GM18502 (cell line): ENCODE results near the gene NR2C2AP.
"Not testable (repeated sequence)": the region's sequence is repeated elsewhere in the genome, so short reads cannot be mapped to it uniquely, and the experiment has no call there.

Source experiments
- ATAC-seq: cut with Tn5 transposase; IDR thresholded peaks from one replicate; pipeline ENCODE4 v1.9.1; 2021; ENCODE audit warnings: mild to moderate bottlenecking; ENCODE audit not compliant: unreplicated experiment, poor library complexity

Gene NR2C2AP

DNA sequence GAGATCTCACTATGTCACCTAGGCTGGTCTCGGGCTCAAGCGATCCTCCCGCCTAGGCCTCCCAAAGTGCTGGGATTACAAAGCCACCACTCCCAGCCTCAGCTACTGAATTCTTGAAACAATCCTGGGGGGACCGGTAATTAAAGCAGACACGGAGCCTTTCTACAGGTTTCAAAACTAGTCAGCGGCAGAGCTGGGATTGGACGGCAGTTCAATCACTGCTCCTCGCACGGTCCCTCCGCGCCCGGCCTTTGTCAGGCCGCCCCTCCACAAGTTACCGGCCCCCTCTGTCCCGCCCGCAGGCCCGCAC, 11.5 kb downstream of the NR2C2AP start:
- ATAC-seq: no peak

DNA sequence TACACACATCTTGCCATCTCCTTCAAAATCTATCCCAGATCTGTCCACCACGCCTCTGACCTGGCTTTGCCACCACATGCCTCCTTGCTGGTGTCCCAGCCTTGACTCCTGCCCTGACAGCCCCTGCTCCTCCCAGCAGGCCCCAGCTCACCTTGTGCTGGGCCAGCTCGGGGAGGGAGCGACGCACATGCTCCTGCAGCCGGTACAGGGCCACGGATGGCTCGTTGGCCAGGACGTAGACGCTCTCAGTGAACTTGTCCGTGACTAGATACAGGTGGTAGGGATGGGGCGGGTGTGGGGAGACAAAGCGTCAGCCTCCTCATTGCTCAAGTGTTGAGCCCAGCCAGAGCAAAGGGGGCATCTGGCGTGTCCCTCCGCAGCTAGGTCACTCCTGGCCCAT, 16.5 kb downstream of the NR2C2AP start:
- no peak for ATAC-seq

DNA sequence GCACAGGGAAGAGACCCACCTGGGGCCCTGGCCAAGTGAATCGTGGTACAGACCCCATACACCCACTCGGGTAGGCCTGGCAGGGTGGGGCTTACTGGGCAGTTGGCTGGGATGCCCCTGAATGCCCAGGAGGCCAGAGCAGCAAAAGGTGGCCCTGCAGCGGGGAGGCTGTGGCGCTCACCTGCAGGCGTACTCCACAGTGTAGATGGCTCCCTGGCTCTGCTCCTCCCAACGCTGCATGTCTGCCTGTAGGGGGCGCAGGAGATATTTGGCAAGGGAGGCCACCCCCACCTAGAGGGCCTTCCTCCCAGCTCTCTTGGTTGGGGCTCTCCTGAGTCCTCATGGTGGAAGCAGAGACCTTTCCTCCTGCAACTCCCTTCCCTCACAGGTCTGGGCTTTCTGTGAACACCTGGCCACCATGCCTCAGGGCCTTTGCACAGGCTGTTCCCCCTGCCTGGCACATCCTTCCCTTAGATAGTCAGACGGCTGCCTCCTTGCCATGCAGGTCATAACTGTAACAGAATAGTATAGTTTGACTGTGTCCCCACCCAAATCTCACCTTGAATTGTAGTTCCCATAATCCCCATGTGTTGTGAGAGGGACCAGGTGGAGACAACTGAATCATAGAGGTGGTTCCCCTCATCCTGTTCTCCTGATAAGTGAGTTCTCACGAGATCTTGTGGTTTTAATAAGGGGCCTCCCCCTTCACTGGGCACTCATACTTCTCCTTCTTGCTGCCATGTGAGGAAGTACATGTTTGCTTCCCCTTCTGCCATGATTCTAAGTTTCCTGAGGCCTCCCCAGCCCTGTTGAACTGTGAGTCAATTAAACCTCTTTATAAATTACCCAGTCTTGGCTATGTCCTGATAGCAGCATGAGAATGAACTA, 17.1 kb downstream of the NR2C2AP start:
- ATAC-seq: no peak

DNA sequence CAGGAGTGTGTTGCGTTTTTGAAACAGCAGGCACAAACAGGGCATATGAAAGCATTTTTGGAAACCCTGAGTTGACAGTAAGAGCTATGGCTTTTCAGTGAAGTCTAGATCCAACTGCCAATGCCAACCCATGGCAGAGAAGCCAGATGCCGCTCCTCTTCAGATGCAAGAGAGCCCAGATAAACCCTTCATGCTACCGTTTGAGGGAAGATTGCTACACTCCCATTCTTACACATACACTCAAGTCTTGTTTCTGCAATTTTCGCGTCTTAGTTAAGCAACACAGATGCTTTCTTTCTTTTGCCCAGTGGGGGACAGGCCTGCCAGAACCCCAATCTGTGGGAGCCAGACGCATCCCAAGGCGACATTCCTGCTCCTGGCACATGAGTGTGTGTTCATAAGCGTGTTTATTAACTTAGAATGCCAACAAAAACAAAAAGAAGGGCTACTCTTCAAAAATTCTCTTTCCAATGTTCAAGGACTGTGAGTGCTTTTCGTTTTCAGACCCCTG, 21.7 kb downstream of the NR2C2AP start:
- ATAC-seq: no peak

DNA sequence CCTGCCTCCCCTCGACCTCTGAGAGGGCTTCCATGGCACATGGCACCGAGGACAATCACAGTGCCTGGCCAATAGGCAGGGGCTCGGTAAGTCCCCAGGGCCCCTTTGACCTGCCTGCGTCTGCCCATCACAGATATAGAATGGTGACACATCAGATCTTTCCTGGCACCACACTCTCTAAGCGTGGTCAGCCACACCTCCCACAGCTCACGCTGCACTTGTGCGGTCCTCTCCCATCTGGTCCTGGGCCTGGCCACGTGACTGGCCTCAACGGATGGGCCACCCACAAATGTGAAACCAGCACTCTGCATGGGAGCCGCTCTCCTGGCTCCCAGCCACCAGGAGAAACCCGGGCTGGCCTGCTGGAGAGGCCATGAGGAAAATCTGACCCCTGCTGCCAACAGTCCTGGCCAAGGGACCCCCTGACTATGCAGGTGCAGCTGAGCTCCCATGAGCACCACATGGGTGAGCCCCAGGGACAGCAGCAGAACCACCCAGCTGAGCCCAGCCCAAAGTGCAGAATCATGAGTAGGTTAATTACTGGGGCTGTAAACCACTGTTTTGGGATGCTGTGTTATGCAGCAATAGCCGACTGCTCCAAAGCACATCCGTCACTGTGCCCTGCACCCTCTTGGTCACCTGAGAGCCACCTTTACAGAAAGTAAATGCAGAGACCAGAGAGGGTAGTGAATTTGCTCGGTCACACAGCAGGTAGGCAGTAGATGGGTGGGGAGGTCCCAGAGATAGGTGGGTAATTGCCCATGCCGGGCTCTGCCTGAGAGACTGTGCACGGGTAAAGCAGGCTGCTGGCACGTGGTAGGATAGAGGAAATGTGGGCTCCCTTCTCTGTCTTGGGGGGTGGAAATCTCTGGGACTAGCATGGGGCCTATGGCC, 23.4 kb downstream of the NR2C2AP start:
- no peak for ATAC-seq

DNA sequence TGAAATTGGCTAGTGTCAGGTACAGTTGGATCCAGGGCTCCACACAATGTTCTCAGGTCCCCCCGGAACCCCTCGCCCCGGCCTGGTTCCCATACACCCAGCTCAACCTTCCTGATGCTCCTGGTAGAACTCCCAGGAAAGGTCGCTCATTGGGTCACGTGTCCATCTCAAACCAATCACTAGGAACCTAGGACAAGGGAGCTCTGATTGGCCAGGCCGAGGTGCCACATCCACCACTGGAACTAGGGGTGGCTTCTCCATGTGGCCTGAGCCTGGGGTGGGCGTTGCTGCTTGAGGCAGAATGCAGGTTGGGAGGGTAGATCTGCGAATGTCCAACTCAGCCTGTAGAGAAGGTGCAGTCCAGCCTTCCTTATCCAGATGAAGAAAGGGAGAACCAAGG, 26.3 kb downstream of the NR2C2AP start:
- ATAC-seq: no peak

DNA sequence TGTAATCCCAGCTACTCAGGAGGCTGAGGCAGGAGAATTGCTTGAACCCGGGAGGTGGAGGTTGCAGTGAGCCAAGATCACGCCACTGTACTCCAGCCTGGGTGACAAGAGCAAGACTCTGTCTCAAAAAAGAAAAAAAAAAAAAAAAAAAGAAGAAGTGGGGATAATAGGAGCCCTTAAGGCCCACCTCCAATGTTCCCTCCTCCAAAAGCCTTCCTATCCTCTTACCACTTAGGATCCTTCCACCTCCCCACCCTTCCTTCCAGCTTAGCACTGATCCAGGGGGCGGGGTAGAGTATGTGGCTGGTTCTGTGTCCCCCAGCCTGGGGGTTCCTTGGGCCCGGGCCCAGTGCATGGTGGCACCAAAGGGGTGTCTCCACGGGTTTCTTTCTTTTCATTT, 30.0 kb downstream of the NR2C2AP start:
- not testable (repeated sequence) for ATAC-seq

DNA sequence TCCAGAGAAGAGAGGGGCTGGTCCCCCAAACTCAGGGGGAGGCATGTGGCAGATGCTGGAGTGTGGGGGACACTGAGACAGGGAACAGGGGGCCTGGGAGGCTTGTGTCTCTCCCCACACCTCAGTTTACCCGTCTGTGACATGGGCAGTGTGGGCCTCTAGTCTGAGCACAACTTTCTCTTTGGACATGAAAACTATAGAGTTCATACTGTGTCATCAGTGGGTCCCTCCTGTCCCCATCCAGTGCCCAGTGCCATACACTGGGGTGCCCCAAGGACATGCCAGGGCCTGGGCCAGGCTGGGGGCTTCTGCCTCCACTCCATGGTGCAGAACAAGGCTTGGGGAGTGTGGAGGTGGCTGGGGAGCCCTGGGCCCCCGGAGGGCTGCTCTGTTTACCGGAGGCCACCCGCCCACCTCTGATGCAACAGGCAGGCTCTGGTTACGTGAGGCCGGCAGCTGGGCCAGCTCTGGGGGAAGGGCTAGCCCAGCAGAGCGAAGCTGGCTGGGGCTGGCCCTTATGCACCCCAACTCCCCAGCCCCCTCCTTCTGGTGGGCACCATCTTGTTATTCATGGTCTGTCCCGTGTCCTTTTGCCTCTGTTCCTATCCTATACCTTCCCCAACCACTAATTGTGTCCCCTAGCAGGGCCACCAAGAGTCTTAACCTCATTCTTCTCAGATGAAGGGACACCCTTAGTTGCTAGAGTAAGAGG, 31.2 kb downstream of the NR2C2AP start:
- ATAC-seq: no peak

DNA sequence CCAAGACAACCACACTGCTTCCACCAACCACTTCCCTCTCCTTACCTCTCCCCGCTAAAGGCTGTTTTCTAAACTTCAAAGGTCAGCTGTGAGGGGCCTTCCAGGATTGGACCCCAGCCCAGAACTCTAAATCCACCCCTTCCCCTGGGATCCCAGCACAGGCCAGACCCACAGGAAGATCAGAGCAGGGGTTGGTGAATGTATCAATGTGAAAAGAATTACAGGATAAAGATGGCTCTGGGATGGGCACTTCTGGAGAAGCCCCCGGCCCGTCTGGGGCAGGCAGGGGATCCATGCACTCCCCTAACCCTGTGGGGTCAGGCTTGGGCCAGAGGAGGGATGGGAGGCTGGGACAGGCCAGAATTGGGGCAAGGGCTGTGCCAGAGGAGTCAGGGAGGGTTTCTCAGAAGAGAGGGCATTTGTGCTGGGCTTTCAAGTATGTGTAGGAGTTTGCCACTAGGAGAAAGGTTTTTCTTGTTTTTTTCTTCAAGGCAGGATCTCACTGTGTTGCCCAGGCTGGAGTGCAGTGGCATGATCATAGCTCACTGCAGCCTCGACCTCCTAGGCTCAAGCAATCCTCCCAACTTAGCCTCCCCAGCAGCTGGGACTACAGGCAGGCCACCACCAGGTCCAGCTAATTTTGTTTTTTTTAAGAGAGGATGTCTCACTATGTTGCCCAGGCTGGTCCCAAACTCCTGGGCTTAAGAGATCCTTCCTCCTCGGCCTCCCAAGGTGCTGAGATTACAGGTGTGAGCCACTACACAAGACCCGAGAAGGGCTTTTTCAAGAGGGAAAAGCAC, 32.1 kb downstream of the NR2C2AP start:
- ATAC-seq: no peak

DNA sequence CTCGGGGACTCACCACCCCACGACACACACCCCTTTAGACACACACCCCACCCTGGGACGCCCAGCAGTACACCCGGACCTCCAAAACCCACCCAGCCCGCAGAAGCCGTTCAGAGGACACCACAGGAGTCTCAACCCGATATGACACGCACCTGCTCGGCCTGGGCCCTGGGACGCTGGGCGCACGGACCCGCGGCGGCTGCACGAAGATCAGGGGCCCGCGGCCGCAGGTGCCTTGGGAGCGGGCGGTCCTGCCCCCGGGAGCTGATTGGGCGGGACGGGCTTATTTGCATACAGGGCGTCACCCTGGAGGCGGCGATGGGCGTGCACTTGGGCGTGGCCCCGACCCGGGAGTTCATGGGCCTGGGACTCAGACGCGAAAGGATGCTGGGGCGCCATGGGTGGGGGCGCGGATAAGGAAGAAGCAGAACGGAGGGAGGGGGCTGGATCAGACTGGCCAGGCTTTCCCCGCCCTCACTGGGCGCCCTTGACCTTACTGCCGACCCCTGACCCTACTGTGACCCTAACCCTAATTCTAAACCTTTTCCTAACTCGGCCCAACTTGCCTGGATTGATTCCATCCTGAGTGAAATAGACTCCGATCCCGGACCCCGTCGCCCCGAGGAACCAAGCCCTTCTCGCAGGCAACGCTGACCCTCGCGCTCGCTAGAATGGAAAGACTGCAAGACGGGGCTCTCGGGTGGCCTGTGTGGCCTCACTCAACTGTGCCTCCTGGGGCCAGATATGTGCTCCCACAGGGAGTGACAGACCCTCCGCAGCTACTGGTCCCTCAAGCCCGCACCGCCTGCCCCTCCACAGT, 33.0 kb downstream of the NR2C2AP start, which contains the start of gene MEF2B:
MEF2B (minus strand) TSS at position 211 of the 820 bp plus-strand sequence. CDS start 19,528 bp downstream, outside the sequence.
- ATAC-seq: peak; percentile 92

DNA sequence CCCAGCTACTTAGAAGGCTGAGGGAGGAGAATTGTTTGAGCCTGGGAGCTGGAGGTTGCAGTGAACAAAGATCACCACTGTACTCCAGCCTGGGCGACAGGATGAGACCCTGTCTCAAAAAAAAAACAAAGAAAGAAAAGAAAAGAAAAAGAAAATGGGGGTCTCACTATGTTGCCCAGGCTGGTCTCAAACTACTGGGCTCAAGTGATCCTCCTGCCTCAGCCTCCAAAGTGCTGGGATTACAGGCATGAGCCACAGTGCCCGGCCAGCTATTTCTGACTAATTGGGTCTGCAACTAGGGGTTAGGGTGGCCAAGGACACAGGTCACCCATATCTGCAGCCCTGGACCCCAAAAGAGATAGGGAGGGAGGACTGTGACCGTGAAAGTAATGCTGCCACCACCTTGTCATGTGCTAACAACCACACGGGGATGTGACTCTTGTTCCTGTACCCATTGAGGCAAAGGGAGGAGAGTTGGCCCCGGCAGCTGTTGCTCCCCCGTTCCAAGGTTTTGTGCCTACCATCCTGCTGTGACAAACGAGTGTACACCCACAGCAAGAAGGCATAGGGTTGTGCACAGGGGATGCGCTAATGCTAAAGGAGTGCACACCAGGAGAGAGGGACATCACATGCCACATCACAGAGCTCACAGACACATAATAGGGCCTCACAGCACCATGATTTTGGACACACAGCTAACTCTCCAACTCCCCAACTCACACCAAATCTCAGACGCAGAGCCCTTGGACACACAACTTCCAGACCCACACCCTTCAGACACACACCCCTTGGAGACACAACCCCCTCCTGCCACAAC, 33.8 kb downstream of the NR2C2AP start:
- no peak for ATAC-seq

DNA sequence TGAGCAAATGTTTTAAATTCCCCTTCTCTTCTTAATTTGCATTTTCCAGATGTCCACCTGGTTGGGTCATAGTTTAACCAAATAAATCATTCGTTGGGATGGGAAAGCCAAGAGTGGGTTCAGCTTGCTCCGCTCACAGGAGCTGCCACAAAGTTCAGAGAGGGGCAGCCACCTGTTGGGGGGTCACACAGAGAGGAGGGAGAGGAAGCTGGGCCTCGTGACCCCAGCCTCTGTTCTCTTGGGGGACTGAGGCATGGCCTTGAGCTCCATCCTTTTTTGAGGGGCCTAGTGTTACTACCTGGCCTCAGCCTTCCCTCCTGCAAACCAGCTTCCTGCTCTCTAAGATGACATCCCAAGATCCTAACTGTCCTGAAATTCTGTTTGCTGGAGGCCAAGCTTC, 35.6 kb downstream of the NR2C2AP start:
- ATAC-seq: no peak

DNA sequence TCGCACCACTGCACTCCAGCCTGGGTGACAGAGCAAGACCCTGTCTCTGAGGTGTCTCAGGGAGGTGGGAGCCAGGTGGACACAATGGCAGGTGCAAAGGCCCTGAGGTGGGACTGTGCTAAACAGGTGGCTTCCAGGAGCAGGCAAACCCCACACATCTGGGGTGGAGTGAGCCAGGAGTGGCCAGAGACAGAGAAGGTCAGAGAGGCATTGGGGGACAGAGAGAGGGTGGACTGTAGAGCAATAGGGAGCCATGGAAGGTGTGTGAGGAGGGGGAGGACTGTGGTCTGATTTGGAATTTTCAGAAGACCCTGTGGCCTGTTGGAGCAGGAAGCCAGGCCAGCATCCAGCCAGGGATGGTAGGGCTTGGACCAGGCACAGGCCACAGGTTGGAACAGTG, 37.8 kb downstream of the NR2C2AP start:
- no peak for ATAC-seq

DNA sequence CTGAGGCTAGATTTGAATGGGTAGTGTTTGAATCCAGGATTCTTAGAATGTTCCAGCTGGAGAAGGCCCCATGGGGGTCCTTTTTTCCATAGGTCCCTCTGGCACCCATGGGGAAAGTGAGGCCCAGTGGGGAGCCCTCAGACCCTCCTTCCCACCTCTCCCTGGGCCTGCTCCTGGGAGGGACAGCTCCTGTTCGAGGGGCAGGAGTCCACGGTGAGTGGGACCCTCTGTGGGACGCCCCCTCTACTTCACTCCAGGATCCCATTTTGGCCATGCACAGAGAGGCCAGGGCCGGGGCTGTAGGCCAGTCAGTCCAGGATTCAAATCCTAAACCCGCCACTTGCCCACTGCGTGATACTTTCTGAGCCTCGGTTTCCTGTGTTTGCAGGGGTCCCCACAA, 40.7 kb downstream of the NR2C2AP start:
- ATAC-seq: no peak

DNA sequence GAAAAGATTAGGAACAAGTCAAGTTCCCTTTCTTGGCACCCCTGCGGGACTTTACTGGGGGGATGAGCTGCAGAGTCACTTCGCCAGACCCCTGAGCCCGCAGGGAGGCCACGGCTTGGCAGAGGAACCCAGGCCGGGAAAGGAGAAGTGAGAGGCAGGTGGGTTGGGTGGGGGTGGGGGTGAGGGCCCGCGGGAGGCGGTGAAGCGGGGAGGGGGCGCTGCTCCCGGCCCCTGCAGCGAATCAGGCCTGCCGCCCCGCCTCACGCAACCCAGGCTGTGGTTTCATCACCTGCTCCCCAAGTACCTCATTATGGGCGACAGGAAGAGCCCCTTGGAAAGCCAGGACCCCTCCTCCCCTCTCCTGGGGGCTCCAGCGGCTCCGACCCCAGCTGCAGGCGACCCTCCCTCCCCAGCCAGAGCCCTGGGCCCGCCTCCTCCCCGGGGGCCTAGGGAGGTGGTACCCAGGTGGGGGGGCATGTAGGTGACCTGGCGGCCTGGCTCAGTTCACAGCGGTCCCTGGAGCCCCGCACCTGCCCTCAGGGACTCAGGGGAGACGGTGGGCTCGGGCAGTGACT, 42.7 kb downstream of the NR2C2AP start:
- ATAC-seq: no peak

DNA sequence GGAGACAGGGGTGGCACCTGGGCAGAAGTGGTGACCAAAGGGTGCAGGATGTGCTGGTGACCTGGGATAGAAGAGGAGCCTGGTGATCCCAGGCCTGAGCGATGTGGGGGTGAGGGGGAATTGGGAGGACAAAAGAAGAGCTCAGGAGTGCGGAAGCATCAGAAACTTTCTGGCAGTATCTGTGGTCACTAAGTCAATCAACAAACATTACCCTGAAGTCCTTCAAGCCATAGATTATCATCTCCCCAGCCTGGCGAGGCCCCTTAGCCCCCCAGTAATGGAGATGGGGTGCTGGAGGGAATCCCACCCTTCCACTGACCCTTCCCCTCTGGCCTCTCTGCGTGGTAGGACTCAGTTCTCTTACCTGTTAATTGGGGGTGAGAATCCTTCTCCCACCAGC, 43.7 kb downstream of the NR2C2AP start:
- ATAC-seq: no peak

DNA sequence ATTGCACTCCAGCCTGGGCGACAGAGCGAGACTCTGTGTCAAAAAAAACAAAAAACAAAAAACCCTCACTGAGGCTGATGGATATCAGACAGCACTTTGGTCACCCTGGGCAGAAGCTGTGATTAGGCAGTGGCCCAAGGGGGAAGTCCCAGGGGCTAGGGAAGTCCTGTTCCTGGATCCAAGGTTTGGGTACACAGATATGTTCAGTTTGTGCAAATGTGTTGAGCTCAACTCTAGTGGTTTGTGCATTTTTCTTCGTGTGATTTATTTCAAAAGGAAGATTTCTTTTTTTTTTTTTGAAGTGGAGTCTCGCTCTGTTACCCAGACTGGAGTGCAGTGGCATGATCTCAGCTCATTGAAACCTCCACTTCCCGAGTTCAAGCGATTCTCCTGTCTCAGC, 45.4 kb downstream of the NR2C2AP start:
- no peak for ATAC-seq
